Activated T-helper 2 cell treated with anti-CD3 and anti-CD28 coated beads, Interferon-gamma antibody, Interleukin-2, Interleukin-4, amounts not matched to agents 10 μg/mL and 5 μg/mL and 100 μg/mL, durations not matched to agents 14 hours and 24 hours and 36 hours (primary cell): ENCODE measurements around the gene B3GNT7. TPM values are rescaled to one million over a fixed set of nuclear protein-coding genes. Genes with fewer than 3 reads are reported as not detected.
"Not testable (repeated sequence)": the region's sequence is repeated elsewhere in the genome, so short reads cannot be mapped to it uniquely, and the experiment has no call there.

Source experiments
- DNase-seq: peaks from one replicate; pipeline ENCODE4 v3.0.0; 2021; ENCODE audit warnings: low spot score
- H3K27ac Mint-ChIP-seq: one replicate; pipeline ENCODE4 v1.8.0; 2021; ENCODE audit warnings: mixed read lengths
- H3K27me3 Mint-ChIP-seq: one replicate; pipeline ENCODE4 v1.8.0; 2021; ENCODE audit warnings: low read depth, mixed read lengths
- H3K36me3 Mint-ChIP-seq: one replicate; pipeline ENCODE4 v1.8.0; 2021; ENCODE audit warnings: low read depth, mixed read lengths
- H3K4me1 Mint-ChIP-seq: one replicate; pipeline ENCODE4 v1.8.0; 2021; ENCODE audit warnings: low read depth, mixed read lengths
- H3K4me3 Mint-ChIP-seq: one replicate; pipeline ENCODE4 v1.8.0; 2021; ENCODE audit warnings: low read depth, mild to moderate bottlenecking, moderate library complexity, mixed read lengths
- H3K9me3 Mint-ChIP-seq: one replicate; pipeline ENCODE4 v1.8.0; 2021; ENCODE audit warnings: mixed read lengths
- intact Hi-C: fragments of 100-400 bp; cut with micrococcal nuclease; formaldehyde crosslinking; loops from one replicate; pipeline ENCODE4 v1.15.1; 2023
- total RNA-seq: library from RNA; stranded (reverse); gene quantifications from 2 replicates; pipeline ENCODE4 v1.2.3, GENCODE V29; 2022

Gene B3GNT7
- total RNA-seq, 1 donor from 2014 or later, result 0.09 TPM

DNA sequence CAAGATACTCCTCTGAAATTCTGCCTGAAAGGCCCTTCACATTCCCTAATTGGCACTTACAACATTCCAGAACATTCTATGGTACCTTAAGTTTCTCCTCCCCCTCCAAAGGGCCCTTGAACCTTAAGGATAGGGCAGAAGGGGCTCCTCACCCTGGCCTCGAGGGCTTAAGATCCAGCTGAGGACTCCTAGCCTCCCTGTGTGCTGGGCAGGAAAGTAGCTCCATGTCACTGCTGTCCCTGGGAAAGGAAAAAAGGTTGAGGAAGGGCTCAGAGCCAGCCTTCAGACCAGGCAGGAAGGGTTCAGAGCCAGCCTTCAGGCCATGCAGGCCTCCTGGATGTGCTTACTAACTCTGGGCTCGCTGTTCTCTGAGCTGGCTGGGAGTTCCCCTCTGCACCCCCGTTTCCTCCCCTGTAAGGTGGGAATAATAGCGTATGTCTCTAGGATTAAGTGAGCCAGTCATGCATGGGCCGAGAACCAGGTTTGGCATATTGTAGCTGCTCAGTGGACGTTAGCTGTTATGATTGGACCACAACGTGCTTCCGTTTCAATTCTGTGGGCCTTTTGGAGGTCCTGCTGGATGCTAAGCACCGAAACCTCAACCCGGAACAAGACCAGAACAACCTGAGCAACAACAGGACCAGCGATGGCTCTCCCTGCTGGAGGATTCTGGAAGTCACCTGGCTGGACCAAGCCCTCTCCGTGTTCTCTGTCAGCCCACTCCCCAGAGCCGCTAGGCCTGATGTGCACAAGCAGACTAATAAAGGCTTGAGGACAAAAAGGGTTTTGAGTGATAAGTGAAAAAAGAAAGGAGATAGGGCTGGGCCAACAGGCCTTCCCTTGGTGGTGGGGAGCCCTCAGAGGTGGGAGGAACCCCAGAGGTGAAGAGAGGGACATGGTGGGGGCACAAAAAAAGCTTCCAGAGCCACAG is 1.0 kb upstream of the B3GNT7 start:
- peak overlapping the region; percentile 45 for H3K4me3 Mint-ChIP-seq
- H3K27ac Mint-ChIP-seq, result no peak overlapping the region
- peaks cover 21% of the 10 kb centered on the region for H3K27me3 Mint-ChIP-seq
- no peak for DNase-seq
- peaks cover 8% of the 10 kb centered on the region for H3K4me1 Mint-ChIP-seq
- no peaks in the 10 kb centered on the region for H3K36me3 Mint-ChIP-seq
- no peaks in the 10 kb centered on the region for H3K9me3 Mint-ChIP-seq
- intact Hi-C loops, result no loop called here

DNA sequence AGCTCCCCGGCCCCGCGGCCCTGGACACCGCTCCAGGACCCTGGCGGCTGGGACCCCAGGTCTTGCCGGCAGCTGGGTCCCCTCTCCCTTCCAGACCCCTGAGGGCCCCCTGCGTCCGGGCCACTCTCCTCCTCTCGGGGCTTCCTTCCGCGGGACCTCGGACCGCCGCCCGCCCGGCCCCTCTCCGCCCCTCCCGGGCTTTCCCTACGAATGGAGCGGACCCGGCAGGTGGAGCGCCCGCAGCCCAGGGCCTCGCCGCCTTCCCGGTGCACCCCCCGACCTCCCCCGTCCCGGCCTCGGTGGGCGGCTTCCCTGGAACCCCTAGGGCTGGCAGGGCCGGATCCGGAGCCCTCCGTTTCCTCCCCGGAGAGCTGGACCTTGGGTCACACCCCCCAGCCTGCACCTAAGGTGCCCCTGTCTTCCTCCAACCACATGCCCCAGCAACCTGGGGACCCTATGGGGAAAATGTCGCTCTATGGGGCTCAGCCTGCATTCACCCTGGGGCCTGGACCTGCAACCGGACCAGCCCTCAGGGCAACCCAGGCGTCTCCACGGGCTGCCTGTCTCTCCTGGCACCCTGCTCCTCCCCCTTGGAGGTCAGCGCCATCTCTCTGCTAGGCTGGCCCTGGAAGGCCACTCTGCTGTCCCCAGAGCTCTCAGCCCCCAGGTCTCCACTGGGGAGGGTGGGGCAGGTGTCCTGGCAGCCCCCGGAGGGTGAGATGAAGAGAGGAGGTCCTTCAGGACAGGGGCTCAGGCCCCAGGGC is 730 bp downstream of the B3GNT7 start:
- Mint-ChIP-seq H3K27ac (no peak overlapping the region), H3K9me3 (no peaks in the 10 kb centered on the region), H3K27me3 (peaks cover 21% of the 10 kb centered on the region), H3K4me3 (no peak overlapping the region), H3K4me1 (peaks cover 8% of the 10 kb centered on the region), H3K36me3 (no peaks in the 10 kb centered on the region)
- intact Hi-C loops, result no loop called here
- DNase-seq, result no peak

DNA sequence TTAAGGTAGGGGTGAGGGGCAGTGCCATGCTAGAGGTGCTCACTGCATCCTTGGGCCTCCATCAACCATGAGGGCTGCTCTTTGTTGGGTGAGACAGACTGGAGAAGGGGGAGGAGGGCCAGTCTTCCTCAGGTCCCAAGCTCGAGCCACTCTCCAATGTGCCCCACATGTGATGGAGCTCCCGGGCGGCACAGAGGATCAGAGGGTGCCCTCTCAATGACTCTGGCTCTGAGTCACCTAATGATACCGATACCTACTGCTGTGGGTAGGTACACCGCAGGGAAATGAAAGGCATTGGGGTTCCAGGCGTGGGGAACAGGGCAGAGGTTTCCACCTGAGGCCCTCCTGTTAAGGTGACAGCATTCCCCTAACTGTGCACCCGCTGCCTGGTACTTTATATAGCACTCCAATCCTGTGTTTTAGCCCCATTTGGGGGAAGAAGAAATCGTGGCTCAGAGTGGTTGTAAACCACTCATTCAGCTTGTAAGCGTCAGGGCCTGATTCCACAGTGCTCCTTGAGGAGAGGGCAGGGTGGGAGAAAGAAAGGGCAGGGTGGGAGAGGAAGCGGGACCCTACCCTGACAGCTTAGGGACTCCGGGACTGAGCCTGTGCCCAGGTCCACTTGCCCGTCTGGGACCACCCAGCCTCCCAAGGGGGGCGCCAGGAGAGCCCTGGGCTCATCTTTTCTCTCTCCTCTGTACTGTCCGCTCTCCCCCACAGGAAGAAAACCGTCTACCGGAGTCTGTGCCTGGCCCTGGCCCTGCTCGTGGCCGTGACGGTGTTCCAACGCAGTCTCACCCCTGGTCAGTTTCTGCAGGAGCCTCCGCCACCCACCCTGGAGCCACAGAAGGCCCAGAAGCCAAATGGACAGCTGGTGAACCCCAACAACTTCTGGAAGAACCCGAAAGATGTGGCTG is 1.8 kb downstream of the B3GNT7 start:
- intact Hi-C loops, result no loop called here
- H3K27ac Mint-ChIP-seq, result no peak overlapping the region
- H3K36me3 Mint-ChIP-seq, result no peaks in the 10 kb centered on the region
- H3K9me3 Mint-ChIP-seq, result no peaks in the 10 kb centered on the region
- peaks cover 8% of the 10 kb centered on the region for H3K4me1 Mint-ChIP-seq
- DNase-seq, result no peak
- peaks cover 21% of the 10 kb centered on the region for H3K27me3 Mint-ChIP-seq
- H3K4me3 Mint-ChIP-seq, result no peak overlapping the region

DNA sequence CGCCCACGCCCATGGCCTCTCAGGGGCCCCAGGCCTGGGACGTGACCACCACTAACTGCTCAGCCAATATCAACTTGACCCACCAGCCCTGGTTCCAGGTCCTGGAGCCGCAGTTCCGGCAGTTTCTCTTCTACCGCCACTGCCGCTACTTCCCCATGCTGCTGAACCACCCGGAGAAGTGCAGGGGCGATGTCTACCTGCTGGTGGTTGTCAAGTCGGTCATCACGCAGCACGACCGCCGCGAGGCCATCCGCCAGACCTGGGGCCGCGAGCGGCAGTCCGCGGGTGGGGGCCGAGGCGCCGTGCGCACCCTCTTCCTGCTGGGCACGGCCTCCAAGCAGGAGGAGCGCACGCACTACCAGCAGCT is 2.4 kb downstream of the B3GNT7 start:
- peaks cover 8% of the 10 kb centered on the region for H3K4me1 Mint-ChIP-seq
- no peak for DNase-seq
- no peaks in the 10 kb centered on the region for H3K9me3 Mint-ChIP-seq
- no peak overlapping the region for H3K27ac Mint-ChIP-seq
- intact Hi-C loops, result no loop called here
- peaks cover 21% of the 10 kb centered on the region for H3K27me3 Mint-ChIP-seq
- H3K4me3 Mint-ChIP-seq, result no peak overlapping the region
- H3K36me3 Mint-ChIP-seq, result no peaks in the 10 kb centered on the region

DNA sequence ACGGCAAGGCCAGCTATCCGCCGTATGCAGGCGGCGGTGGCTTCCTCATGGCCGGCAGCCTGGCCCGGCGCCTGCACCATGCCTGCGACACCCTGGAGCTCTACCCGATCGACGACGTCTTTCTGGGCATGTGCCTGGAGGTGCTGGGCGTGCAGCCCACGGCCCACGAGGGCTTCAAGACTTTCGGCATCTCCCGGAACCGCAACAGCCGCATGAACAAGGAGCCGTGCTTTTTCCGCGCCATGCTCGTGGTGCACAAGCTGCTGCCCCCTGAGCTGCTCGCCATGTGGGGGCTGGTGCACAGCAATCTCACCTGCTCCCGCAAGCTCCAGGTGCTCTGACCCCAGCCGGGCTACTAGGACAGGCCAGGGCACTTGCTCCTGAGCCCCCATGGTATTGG is 3.1 kb downstream of the B3GNT7 start:
- peaks cover 21% of the 10 kb centered on the region for H3K27me3 Mint-ChIP-seq
- no peak for DNase-seq
- peaks cover 2% of the 10 kb centered on the region for H3K4me1 Mint-ChIP-seq
- intact Hi-C loops, result no loop called here
- H3K4me3 Mint-ChIP-seq, result no peak overlapping the region
- H3K27ac Mint-ChIP-seq, result no peak overlapping the region
- no peaks in the 10 kb centered on the region for H3K9me3 Mint-ChIP-seq
- H3K36me3 Mint-ChIP-seq, result no peaks in the 10 kb centered on the region

DNA sequence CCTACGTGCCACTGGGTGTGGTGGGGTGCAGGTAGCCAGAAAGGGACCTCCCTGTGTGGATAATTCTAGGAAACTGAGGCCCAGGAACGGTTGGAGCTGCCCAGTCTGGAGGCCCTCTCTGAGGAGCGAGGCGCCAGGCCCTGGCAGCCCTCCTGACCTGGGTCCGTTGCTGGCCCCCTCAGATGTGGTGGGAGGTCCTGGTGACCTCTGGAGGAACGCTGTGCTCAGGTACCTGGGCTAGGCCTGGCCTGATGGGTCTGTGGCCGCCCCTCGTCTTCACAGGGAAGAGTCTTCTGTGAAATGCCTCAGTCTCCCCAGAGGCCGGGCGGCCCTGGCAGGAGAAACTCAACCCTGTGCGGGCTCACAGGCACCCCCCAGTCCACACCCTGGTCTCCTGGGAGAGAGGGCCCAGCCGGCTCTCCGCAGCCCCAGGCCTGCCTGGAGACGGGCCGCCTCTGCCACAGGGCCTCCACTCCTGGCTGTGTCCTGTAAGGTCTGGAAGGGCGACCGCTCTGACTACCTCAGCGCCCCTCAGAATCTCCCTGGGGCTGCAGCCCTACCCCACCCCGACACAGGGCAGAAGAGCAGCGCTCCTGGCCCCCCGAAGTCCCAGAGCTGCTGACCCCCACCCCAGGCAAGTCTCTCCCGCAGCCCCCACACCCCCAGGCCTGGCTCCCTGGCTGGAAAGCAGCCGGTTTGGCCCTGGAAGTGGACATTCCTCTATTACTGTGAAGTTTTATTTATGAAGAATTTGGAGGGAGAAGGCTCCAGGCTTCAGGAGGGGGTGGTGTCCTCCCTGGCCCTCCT is 3.7 kb downstream of the B3GNT7 start:
- intact Hi-C loops, result no loop called here
- H3K4me1 Mint-ChIP-seq, result no peaks in the 10 kb centered on the region
- no peak overlapping the region for H3K27ac Mint-ChIP-seq
- no peak overlapping the region for H3K4me3 Mint-ChIP-seq
- H3K36me3 Mint-ChIP-seq, result no peaks in the 10 kb centered on the region
- no peaks in the 10 kb centered on the region for H3K9me3 Mint-ChIP-seq
- H3K27me3 Mint-ChIP-seq, result peaks cover 19% of the 10 kb centered on the region
- no peak for DNase-seq

DNA sequence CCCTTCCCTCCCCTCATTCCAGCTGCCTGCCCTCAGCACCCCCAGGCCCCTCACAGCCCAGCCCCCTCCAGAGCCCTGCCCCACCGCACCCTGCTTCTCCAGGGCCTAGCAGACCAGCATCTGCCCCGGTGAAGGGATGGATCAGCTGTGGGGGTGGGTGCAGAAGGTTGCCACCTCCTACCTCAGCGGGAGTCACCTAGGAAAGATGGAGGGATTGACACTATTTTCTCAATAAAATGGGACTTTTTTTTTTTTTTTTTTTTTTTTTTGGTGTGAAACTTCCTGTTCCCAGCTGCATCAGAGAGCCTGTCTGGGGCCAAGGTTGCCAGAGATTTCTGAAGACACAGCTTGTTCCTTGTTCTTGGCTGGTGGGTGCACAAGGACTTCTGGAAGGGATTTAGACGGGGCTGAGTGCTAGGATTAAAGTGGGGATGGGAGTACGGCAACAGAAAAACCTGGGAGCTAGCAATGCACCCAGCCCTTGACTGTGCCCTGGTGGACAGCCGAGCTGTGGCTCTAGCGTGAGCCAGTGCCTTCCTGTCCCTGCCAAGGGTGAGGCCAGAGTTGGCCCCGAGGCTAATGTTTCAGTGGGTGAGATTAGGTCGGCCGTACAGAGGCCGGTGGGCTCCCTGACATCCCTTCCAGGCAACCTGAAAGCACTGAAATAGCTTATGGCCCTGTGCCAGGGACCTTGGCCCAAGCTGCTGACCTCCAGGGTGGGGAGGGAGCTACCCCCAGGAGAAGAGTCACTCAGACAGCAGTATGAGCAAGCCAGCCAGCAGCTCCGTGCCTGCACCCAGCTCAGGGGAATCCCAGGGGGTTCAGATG is 4.6 kb downstream of the B3GNT7 start:
- Mint-ChIP-seq H3K4me1 (no peaks in the 10 kb centered on the region), H3K36me3 (no peaks in the 10 kb centered on the region), H3K4me3 (no peak overlapping the region), H3K9me3 (no peaks in the 10 kb centered on the region), H3K27ac (no peak overlapping the region), H3K27me3 (peaks cover 13% of the 10 kb centered on the region)
- DNase-seq, result no peak
- intact Hi-C loops, result no loop called here

DNA sequence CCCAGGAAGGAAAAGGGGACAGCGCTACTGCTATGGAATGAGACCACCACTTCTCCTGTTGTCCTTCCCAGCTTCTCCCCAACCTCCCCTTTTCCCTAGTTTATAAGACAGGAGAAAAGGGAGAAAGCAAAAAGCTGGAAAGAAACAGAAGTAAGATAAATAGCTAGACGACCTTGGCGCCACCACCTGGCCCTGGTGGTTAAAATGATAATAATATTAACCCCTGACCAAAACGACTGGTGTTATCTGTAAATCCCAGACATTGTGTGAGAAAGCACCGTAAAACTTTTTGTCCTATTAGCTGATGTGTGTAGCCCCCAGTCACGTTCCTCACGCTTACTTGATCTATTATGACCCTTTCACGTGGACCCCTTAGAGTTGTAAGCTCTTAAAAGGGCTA is 5.2 kb downstream of the B3GNT7 start:
- H3K27ac Mint-ChIP-seq, intact Hi-C loops, H3K4me1 Mint-ChIP-seq, H3K4me3 Mint-ChIP-seq, H3K36me3 Mint-ChIP-seq, H3K9me3 Mint-ChIP-seq, DNase-seq: not testable (repeated sequence)
- peaks cover 11% of the 10 kb centered on the region for H3K27me3 Mint-ChIP-seq

DNA sequence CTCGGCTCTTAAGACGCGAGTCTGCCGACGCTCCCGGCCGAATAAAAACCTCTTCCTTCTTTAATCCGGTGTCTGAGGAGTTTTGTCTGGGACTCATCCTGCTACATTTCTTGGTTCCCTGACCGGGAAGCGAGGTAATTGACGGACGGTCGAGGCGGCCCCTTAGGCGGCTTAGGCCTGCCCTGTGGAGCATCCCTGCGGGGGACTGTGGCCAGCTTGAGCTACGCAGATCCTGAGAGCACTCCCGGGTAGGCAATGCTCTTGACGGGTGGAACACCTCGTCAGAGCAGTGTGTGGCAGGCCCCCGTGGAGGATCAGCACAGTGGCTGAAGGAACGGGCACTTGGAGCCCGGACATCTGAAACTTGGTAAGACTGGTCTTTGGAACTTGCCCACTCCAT is 5.6 kb downstream of the B3GNT7 start:
- H3K4me1 Mint-ChIP-seq, H3K9me3 Mint-ChIP-seq, H3K4me3 Mint-ChIP-seq, H3K27ac Mint-ChIP-seq, H3K36me3 Mint-ChIP-seq, intact Hi-C loops, DNase-seq: not testable (repeated sequence)
- peaks cover 11% of the 10 kb centered on the region for H3K27me3 Mint-ChIP-seq

DNA sequence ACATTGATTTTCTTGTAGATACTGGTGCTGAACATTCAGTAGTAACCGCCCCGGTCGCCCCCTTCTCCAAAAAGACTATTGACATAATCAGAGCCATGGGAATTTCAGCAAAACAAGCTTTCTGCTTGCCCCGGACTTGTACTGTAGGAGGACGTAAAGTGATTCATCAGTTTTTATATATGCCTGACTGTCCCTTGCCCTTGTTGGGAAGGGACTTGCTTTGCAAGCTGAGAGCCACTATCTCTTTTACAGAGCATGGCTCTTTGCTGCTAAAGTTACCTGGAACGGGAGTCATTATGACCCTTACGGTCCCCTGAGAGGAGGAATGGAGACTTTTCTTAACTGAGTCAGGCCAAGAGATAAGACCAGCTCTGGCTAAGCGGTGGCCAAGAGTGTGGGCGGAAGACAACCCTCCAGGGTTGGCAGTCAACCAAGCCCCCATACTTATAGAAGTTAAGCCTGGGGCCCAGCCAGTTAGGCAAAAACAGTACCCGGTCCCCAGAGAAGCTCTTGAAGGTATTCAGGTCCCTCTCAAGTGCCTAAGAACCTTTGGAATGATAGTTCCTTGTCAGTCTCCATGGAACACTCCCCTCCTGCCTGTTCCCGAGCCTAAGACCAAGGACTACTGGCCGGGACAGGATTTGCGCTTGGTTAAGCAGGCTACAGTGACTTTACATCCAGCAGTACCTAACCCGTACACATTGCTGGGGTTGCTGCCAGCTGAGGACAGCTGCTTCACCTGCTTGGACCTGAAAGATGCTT is 8.1 kb downstream of the B3GNT7 start:
- H3K9me3 Mint-ChIP-seq, H3K27ac Mint-ChIP-seq, DNase-seq, H3K27me3 Mint-ChIP-seq, H3K4me3 Mint-ChIP-seq, intact Hi-C loops, H3K36me3 Mint-ChIP-seq: not testable (repeated sequence)
- peaks cover 18% of the 10 kb centered on the region for H3K4me1 Mint-ChIP-seq

DNA sequence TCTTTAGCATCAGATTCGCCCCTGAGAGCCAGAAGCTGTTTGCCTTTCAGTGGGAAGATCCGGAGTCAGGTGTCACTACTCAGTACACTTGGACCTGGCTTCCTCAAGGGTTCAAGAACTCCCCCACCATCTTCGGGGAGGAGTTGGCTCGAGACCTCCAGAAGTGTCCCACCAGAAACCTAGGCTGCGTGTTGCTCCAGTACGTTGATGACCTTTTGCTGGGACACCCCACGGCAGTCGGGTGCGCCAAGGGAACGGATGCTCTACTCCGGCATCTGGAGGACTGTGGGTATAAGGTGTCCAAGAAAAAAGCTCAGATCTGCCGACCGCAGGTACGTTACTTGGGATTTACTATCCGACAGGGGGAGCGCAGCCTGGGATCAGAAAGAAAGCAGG is 8.7 kb downstream of the B3GNT7 start:
- DNase-seq, H3K36me3 Mint-ChIP-seq, H3K4me3 Mint-ChIP-seq, intact Hi-C loops, H3K9me3 Mint-ChIP-seq, H3K27ac Mint-ChIP-seq, H3K27me3 Mint-ChIP-seq: not testable (repeated sequence)
- peaks cover 18% of the 10 kb centered on the region for H3K4me1 Mint-ChIP-seq
